ENCODE measurements around the gene DAB2IP. TPM values are rescaled to one million over a fixed set of nuclear protein-coding genes. Genes with fewer than 3 reads are reported as not detected.

Gene DAB2IP
- total RNA-seq, 2 donors from 2014 or later, result 38.0 to 47.0 TPM

DNA sequence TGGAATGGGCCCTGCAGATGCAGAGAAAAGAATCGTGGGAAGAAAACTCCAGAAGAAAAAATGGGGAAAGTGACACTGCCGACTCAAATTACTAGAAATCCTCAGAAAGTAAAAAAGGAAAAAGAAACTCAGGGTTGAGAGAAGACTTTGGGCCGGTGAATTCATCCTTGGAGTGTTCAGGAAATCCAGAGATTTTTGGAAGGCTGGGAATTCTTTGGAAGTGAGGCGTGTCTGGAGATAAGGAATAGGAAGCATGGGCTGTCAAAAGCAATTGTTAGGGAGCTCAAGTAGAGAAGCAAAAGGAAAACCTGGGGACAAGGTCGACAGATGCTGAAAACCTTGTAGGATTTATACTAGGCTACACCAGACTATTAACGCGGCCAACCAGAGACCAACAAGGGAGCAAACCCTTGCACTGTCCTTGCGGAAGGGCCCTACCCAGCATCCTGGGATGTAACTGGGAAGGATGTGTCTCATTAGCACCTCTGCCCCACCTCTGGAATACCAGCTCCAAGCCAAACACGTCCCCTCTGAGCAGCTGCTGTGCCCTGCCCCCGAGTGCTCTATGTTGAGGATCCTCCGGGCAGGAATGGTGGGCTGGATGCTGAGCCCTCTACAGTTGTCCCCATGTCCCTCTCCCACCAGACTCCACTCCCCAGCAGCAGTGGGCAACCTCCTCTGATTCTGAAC is 11.6 kb downstream of the DAB2IP start:
- Histone ChIP-seq H3K4me1 (peaks cover 0 to 60% of the 10 kb centered on the region in 2 donors), H3K27ac (peak overlapping the region; percentile 46 to 54), H3K4me3 (no peak overlapping the region), H3K9me3 (no peaks in the 10 kb centered on the region), H3K36me3 (no peaks in the 10 kb centered on the region), H3K27me3 (no peaks in the 10 kb centered on the region)
- TF ChIP-seq, protein P1, sequence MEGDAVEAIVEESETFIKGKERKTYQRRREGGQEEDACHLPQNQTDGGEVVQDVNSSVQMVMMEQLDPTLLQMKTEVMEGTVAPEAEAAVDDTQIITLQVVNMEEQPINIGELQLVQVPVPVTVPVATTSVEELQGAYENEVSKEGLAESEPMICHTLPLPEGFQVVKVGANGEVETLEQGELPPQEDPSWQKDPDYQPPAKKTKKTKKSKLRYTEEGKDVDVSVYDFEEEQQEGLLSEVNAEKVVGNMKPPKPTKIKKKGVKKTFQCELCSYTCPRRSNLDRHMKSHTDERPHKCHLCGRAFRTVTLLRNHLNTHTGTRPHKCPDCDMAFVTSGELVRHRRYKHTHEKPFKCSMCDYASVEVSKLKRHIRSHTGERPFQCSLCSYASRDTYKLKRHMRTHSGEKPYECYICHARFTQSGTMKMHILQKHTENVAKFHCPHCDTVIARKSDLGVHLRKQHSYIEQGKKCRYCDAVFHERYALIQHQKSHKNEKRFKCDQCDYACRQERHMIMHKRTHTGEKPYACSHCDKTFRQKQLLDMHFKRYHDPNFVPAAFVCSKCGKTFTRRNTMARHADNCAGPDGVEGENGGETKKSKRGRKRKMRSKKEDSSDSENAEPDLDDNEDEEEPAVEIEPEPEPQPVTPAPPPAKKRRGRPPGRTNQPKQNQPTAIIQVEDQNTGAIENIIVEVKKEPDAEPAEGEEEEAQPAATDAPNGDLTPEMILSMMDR (IDR thresholded peaks at IDR 0.05), result no peak
- no peak for DNase-seq (ENCODE audit: low spot score)

DNA sequence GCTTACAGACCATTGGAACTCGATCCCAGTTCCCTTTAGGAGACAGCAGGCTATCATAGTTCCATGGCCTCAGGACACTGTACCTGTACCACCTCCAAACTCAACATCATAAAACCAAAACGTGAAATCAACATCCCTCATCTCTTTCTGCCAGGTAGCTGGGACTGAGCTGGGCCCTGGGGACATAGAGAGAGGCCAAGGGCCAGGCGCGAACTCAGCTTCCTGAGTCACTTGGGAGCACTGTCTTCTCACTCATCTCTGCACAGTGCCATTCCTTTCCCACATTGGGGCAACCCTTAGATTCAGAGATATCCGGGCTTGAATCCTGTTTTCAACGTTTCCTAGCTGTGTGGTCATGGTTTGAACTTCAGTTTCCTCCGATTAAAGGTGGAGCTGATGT is 12.2 kb downstream of the DAB2IP start:
- no peak for DNase-seq (ENCODE audit: low spot score)
- no peaks in the 10 kb centered on the region for H3K9me3 ChIP-seq
- no peak overlapping the region for H3K4me3 ChIP-seq
- no peaks in the 10 kb centered on the region for H3K27me3 ChIP-seq
- H3K36me3 ChIP-seq, result no peaks in the 10 kb centered on the region
- H3K4me1 ChIP-seq, result peaks cover 0 to 55% of the 10 kb centered on the region in 2 donors
- H3K27ac ChIP-seq, result peak overlapping the region; percentile 46 to 54
- TF ChIP-seq, protein P1 (IDR thresholded peaks at IDR 0.05), result no peak

DNA sequence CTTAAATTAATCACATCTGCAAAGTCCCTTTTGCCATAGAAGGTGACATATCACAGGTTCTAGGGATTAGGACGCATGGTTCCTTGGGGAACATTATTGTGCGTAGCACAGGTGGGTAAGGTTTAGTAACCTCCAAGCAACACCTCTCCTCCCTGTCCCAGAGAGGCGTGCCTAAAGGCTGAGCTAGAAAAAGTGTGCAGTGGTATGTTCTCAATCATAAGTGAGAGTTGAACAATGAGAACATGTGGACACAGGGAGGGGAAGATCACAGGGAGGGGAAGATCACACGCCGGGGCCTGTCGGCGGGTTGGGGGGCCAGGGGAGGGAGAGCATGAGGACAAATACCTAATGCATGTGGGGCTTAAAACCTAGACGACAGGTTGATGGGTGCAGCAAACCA is 14.9 kb downstream of the DAB2IP start:
- Histone ChIP-seq H3K9me3 (no peaks in the 10 kb centered on the region), H3K4me3 (no peak overlapping the region), H3K27ac (no peak overlapping the region), H3K36me3 (no peaks in the 10 kb centered on the region), H3K27me3 (no peaks in the 10 kb centered on the region), H3K4me1 (peaks cover 0 to 40% of the 10 kb centered on the region in 2 donors)
- TF ChIP-seq, protein P1 (IDR thresholded peaks at IDR 0.05), result no peak
- no peak for DNase-seq (ENCODE audit: low spot score)

DNA sequence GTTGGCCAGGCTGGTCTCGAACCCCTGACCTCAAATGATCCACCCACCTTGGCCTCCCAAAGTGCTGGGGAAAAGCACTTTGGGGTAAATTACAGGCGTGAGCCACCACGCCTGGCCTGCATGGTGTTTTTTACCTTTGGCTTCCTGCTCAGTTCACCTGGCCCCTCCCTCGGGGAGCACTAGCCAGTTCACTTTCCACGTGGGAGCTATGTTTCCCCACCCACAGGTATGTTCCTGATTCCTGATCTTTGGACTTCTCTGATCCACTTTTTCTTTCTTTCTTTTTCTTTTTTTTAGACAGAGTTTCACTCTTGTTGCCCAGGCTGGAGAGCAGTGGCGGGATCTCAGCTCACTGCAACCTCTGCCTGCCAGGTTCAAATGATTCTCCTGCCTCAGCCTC is 15.8 kb downstream of the DAB2IP start:
- Histone ChIP-seq H3K27me3 (no peaks in the 10 kb centered on the region), H3K36me3 (no peaks in the 10 kb centered on the region), H3K4me1 (peaks cover 0 to 36% of the 10 kb centered on the region in 2 donors), H3K4me3 (no peak overlapping the region), H3K27ac (no peak overlapping the region), H3K9me3 (no peaks in the 10 kb centered on the region)
- DNase-seq (ENCODE audit: low spot score), result no peak
- TF ChIP-seq, protein P1 (IDR thresholded peaks at IDR 0.05), result no peak

DNA sequence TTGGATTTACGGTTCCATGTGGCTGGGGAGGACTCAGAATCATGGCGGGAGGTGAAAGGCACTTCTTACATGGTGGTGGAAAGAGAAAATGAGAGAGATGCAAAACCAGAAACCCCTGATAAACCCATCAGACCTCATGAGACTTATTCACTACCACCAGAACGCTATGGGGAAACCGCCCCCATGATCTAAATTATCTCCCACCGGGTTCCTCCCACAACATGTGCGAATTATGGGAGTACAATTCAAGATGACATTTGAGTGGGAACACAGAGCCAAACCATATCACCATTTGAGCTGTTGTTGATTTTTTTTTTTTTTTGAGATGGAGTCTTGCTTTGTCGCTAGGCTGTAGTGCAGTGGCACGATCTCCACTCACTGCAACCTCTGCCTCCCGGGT is 16.5 kb downstream of the DAB2IP start:
- Histone ChIP-seq H3K4me1 (peaks cover 0 to 36% of the 10 kb centered on the region in 2 donors), H3K4me3 (no peak overlapping the region), H3K27me3 (no peaks in the 10 kb centered on the region), H3K27ac (no peak overlapping the region), H3K9me3 (no peaks in the 10 kb centered on the region), H3K36me3 (no peaks in the 10 kb centered on the region)
- DNase-seq (ENCODE audit: low spot score), result no peak
- TF ChIP-seq, protein P1 (IDR thresholded peaks at IDR 0.05), result no peak

DNA sequence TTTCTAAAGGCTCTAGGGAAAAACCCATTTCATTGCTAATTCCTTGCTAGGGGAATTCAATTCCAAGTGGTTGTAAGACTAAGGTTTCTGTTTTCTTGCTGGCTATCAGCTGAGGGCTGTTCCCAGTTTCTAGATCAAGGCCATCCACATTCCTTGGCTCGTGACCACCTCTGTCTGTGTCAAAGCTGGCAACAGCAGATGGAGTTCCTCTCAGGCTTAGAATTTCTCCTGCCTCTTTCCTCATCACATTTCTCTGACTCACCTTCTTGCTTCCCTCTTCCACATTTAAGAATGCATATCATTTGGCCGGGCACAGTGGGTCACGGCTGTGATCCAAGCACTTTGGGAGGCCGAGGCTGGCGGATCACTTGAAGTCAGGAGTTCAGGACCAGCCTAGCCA is 19.0 kb downstream of the DAB2IP start:
- peak; percentile 89 for DNase-seq (ENCODE audit: low spot score)
- no peak overlapping the region for H3K4me3 ChIP-seq
- TF ChIP-seq, protein P1 (IDR thresholded peaks at IDR 0.05), result no peak
- H3K4me1 ChIP-seq, result peaks cover 0 to 53% of the 10 kb centered on the region in 2 donors
- H3K36me3 ChIP-seq, result no peaks in the 10 kb centered on the region
- H3K27ac ChIP-seq, result no peak overlapping the region
- no peaks in the 10 kb centered on the region for H3K27me3 ChIP-seq
- H3K9me3 ChIP-seq, result no peaks in the 10 kb centered on the region

Measured in right atrium auricular region (tissue), 2 donors.